ENCODE results near the gene TPSAB1. TPM values are rescaled to one million over a fixed set of nuclear protein-coding genes. Genes with fewer than 3 reads are reported as not detected.
"Not testable (repeated sequence)": the region's sequence is repeated elsewhere in the genome, so short reads cannot be mapped to it uniquely, and the experiment has no call there.

TPSAB1 gene
- total RNA-seq, 4 donors from 2014 or later = 23.8 to 130 (median 59.4) TPM

DNA sequence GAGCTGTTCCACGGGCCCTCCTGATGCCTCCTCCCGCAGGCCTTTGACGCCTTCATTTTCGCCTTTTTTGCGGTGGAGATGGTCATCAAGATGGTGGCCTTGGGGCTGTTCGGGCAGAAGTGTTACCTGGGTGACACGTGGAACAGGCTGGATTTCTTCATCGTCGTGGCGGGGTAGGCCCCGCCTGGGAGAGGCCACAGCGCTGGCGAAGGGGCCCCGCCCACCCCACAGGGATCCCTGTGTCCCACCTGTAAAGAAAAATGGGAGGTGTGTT is 45.2 kb upstream of the TPSAB1 start:
- Histone ChIP-seq H3K27me3 (no peaks in the 10 kb centered on the region), H3K9me3 (no peaks in the 10 kb centered on the region), H3K4me1 (peaks cover 0 to 23% (median 0%) of the 10 kb centered on the region in 4 donors), H3K27ac (no peak overlapping the region), H3K4me3 (no peak overlapping the region), H3K36me3 (no peaks in the 10 kb centered on the region)
- DNase-seq = no peak
- TF ChIP-seq POLR2A (IDR thresholded peaks at IDR 0.05) = no peak
- TF ChIP-seq, protein P1, sequence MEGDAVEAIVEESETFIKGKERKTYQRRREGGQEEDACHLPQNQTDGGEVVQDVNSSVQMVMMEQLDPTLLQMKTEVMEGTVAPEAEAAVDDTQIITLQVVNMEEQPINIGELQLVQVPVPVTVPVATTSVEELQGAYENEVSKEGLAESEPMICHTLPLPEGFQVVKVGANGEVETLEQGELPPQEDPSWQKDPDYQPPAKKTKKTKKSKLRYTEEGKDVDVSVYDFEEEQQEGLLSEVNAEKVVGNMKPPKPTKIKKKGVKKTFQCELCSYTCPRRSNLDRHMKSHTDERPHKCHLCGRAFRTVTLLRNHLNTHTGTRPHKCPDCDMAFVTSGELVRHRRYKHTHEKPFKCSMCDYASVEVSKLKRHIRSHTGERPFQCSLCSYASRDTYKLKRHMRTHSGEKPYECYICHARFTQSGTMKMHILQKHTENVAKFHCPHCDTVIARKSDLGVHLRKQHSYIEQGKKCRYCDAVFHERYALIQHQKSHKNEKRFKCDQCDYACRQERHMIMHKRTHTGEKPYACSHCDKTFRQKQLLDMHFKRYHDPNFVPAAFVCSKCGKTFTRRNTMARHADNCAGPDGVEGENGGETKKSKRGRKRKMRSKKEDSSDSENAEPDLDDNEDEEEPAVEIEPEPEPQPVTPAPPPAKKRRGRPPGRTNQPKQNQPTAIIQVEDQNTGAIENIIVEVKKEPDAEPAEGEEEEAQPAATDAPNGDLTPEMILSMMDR (IDR thresholded peaks at IDR 0.05) = no peak

DNA sequence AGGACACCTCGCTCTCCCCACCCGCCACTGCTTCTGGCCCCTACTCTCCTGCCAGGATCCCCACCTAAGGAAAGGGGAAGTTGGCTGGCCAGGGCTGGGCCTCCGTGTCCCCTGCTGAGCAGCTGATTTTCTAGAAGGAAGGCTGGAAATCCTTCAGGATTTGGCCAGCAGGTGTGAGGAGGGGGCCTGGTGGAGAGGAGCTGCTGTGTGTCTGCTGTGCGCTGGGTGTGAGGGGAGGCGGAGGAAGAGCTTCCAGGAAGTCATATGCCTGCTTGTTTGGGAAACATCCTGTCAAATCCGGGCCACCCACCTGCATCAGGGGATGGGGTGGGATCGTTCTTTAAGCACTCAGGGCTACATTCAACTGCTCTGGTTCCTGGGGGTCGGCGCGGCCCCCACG is 44.0 kb upstream of the TPSAB1 start:
- no peaks in the 10 kb centered on the region for H3K36me3 ChIP-seq
- H3K4me3 ChIP-seq = no peak overlapping the region
- TF ChIP-seq POLR2A (IDR thresholded peaks at IDR 0.05) = no peak
- TF ChIP-seq, protein P1 (IDR thresholded peaks at IDR 0.05) = no peak
- no peak overlapping the region for H3K27ac ChIP-seq
- peaks cover 0 to 23% (median 0%) of the 10 kb centered on the region in 4 donors for H3K4me1 ChIP-seq
- H3K27me3 ChIP-seq = no peaks in the 10 kb centered on the region
- H3K9me3 ChIP-seq = no peaks in the 10 kb centered on the region
- no peak for DNase-seq

DNA sequence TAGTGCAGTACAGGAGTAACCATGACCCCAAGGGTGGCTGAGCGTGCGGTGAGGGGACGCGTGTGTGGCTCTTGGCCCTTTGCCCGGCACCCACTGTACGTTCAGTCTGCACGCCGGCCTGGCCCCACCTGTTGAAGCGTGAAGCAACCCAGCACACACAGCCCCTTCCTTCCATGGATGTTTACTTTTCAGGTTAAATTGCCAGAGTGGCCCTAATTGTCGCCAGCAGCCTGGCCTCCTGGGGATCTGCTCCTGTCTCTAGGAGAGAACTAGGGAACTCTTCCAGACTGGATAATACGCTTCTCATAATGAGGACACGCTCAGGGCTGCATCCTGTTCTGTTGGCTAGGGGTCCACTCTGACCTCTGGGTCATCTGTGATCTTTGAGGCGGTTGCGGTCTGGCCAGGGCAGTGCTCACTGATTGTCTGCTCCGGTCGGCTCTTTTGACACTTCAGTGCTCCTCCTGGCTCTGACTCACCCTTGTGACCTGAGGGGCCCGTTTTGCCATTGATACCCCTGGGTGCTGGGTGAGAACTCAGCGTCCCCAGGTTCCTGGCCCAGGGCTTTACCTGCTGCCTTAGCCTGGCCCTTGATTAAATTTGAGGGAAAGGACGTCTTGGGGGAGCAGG is 43.2 kb upstream of the TPSAB1 start:
- Histone ChIP-seq H3K9me3 (no peaks in the 10 kb centered on the region), H3K4me3 (no peak overlapping the region), H3K4me1 (peaks cover 0 to 23% (median 0%) of the 10 kb centered on the region in 4 donors), H3K27ac (no peak overlapping the region), H3K36me3 (peaks cover 0 to 7% (median 0%) of the 10 kb centered on the region in 3 donors), H3K27me3 (no peaks in the 10 kb centered on the region)
- no peak for DNase-seq
- TF ChIP-seq POLR2A (IDR thresholded peaks at IDR 0.05) = no peak
- TF ChIP-seq, protein P1 (IDR thresholded peaks at IDR 0.05) = no peak

DNA sequence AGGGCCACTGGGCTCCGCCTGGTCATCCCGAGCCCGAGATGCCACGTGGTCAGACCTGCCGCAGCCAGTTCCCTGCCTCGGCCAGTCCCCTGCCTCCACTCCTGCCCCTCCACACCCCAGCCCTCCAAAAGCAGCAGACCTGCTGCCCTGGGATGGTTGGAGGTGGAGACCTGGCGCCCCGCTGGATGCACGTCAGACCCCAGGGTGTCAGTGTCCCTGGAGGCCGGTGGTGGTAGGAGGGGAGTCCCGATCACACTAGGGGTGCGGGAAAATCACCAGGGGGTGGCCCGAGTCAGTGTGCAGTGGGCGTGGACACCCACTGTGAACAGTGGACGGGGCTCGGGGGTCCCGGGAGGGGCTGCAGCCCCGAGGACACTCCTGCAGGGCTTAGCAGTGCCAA is 42.3 kb upstream of the TPSAB1 start:
- Histone ChIP-seq H3K36me3 (peaks cover 0 to 11% (median 0%) of the 10 kb centered on the region in 3 donors), H3K9me3 (no peaks in the 10 kb centered on the region), H3K4me3 (no peak overlapping the region), H3K27me3 (no peaks in the 10 kb centered on the region), H3K4me1 (peaks cover 0 to 15% (median 0%) of the 10 kb centered on the region in 4 donors), H3K27ac (no peak overlapping the region)
- no peak for DNase-seq
- TF ChIP-seq POLR2A (IDR thresholded peaks at IDR 0.05) = no peak
- TF ChIP-seq, protein P1 (IDR thresholded peaks at IDR 0.05) = no peak

DNA sequence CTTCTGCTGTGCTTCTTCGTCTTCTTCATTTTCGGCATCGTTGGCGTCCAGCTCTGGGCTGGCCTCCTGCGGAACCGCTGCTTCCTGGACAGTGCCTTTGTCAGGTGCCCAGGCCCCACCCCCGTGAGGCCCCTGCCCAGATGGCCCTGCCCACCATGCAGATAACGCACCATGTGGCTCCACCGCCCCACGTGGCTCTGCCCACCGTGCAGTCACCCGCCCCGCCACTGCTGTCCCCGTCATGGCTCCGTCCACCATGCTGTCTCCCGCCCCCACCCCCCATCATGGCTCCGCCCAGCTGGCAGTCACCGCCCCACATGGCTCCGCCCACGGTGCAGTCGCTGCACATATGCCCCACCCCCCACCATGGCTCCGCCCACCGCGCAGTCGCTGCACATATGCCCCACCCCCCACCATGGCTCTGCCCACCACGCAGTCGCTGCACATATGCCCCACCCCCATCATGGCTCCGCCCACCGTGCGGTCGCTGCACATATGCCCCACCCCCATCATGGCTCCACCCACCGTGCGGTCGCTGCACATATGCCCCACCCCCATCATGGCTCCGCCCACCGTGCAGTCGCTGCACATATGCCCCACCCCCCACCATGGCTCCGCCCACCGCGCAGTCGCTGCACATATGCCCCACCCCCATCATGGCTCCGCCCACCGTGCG is 41.7 kb upstream of the TPSAB1 start:
- peaks cover 0 to 11% (median 0%) of the 10 kb centered on the region in 3 donors for H3K36me3 ChIP-seq
- not testable (repeated sequence) for H3K27ac ChIP-seq, H3K27me3 ChIP-seq

DNA sequence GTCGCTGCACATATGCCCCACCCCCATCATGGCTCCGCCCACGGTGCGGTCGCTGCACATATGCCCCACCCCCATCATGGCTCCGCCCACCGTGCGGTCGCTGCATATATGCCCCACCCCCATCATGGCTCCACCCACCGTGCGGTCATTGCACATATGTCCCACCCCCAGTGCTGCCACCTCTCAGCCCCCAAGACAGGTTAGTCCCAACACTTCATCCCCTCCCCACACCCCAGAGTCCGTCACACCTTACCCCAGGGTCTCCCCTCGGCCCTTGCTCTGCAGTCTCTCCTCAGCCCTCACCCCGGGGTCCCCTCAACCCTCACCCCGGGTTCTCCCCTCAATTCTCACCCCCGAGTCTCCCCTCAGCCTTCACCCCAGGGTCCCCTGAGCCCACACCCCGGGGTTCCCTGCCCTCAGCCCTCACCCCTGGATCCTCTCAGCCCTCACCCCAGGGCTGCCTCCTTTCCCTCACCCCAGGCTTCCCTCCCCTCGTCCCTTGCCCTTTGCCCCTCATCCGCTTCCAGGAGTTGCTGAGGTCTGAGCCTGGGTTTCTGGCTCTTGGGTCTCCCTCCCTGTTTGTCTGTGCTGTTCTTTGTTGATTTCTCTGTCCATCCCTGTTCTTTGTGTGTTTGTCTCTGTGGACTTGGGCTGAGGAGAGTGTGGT is 41.0 kb upstream of the TPSAB1 start:
- H3K4me1 ChIP-seq = peaks cover 0 to 4% (median 0%) of the 10 kb centered on the region in 4 donors
- H3K27ac ChIP-seq = no peak overlapping the region

More for the DNA sequence above, 41.7 kb upstream of the TPSAB1 start:
- H3K4me3 ChIP-seq, H3K9me3 ChIP-seq, DNase-seq: not testable (repeated sequence)
- peaks cover 0 to 10% (median 0%) of the 10 kb centered on the region in 4 donors for H3K4me1 ChIP-seq

More for the DNA sequence above, 41.0 kb upstream of the TPSAB1 start:
- Histone ChIP-seq H3K36me3 (peaks cover 0 to 11% (median 0%) of the 10 kb centered on the region in 3 donors), H3K9me3 (no peaks in the 10 kb centered on the region), H3K4me3 (no peak overlapping the region), H3K27me3 (no peaks in the 10 kb centered on the region)
- TF ChIP-seq POLR2A (IDR thresholded peaks at IDR 0.05) = no peak
- no peak for DNase-seq

All from Peyer's patch (tissue), 4 donors.